ENCODE measurements around the gene JOSD1. TPM values are rescaled to one million over a fixed set of nuclear protein-coding genes. Genes with fewer than 3 reads are reported as not detected.
A peak's percentile ranks its signal among the peaks of the same experiment; 100 is the strongest.

Gene JOSD1
- total and polyA plus RNA-seq, 9 donors = 33.6 to 138 (median 48.7) TPM

GRCh38 chr22:38720350-38720749 lies 19.6 kb upstream of the JOSD1 start:
- Histone ChIP-seq H3K4me3 (no peak overlapping the region), H3K9me3 (no peaks in the 10 kb centered on the region), H3K27ac (no peak overlapping the region), H3K4me1 (ENCODE audit: insufficient read depth) (peaks cover 2% of the 10 kb centered on the region), H3K27me3 (no peaks in the 10 kb centered on the region), H3K36me3 (no peaks in the 10 kb centered on the region)
- DNase-seq = no peak
- TF ChIP-seq POLR2A (IDR thresholded peaks at IDR 0.05) = no peak
- TF ChIP-seq EP300 (IDR thresholded peaks at IDR 0.05) = no peak
- TF ChIP-seq CTCF (IDR thresholded peaks at IDR 0.05) = no peak
- intact Hi-C loops (cut with DNase I) = no loop called here
- WGBS, 3 donors = 84 to 89% (median 87%) methylated on average over 3 of the region's 3 CpGs

GRCh38 chr22:38719196-38719595 lies 18.5 kb upstream of the JOSD1 start:
- H3K4me3 ChIP-seq = no peak overlapping the region
- H3K27me3 ChIP-seq = no peaks in the 10 kb centered on the region
- 92 to 94% (median 92%) methylated on average over 6 of the region's 6 CpGs for WGBS, 3 donors
- no peaks in the 10 kb centered on the region for H3K36me3 ChIP-seq
- peaks cover 2% of the 10 kb centered on the region for H3K4me1 ChIP-seq (ENCODE audit: insufficient read depth)
- intact Hi-C loops (cut with DNase I) = no loop called here
- no peaks in the 10 kb centered on the region for H3K9me3 ChIP-seq
- H3K27ac ChIP-seq = no peak overlapping the region
- TF ChIP-seq EP300 (IDR thresholded peaks at IDR 0.05) (no peak), POLR2A (IDR thresholded peaks at IDR 0.05) (no peak), CTCF (IDR thresholded peaks at IDR 0.05) (no peak)
- DNase-seq = no peak

- intact Hi-C loops (cut with DNase I) = no loop called here
- peak in 4 of 5 donors; percentile 26 to 53 (median 36) for DNase-seq
- Histone ChIP-seq H3K4me3 (no peak overlapping the region), H3K27ac (no peak overlapping the region), H3K9me3 (no peaks in the 10 kb centered on the region), H3K27me3 (no peaks in the 10 kb centered on the region), H3K36me3 (no peaks in the 10 kb centered on the region), H3K4me1 (ENCODE audit: insufficient read depth) (peaks cover 2% of the 10 kb centered on the region)
- TF ChIP-seq EP300 (IDR thresholded peaks at IDR 0.05) (no peak), POLR2A (IDR thresholded peaks at IDR 0.05) (no peak), CTCF (IDR thresholded peaks at IDR 0.05) (peak in 1 of 3 donors; percentile 38)
- WGBS, 3 donors = 41 to 50% (median 48%) methylated on average over 6 of the region's 6 CpGs
These were observed 17.7 kb upstream of the JOSD1 start for GRCh38 chr22:38718414-38718813.

- no peak for DNase-seq
- no peak overlapping the region for H3K4me3 ChIP-seq
- WGBS, 3 donors = 88 to 90% (median 89%) methylated on average over 6 of the region's 6 CpGs
- H3K27me3 ChIP-seq = no peaks in the 10 kb centered on the region
- intact Hi-C loops (cut with DNase I) = no loop called here
- no peak overlapping the region for H3K27ac ChIP-seq
- H3K36me3 ChIP-seq = no peaks in the 10 kb centered on the region
- no peak for TF ChIP-seq POLR2A (IDR thresholded peaks at IDR 0.05)
- no peak for TF ChIP-seq CTCF (IDR thresholded peaks at IDR 0.05)
- TF ChIP-seq EP300 (IDR thresholded peaks at IDR 0.05) = no peak
- no peaks in the 10 kb centered on the region for H3K9me3 ChIP-seq
- peaks cover 4% of the 10 kb centered on the region for H3K4me1 ChIP-seq (ENCODE audit: insufficient read depth)
These were observed 16.5 kb upstream of the JOSD1 start for GRCh38 chr22:38717244-38717643.
